PC-3 (cell line): ENCODE results near the gene TNFSF13. TPM values are rescaled to one million over a fixed set of nuclear protein-coding genes. Genes with fewer than 3 reads are reported as not detected.

ENCODE experiments used
- ATAC-seq: fragments of 200-7000 bp; cut with Tn5 transposase; 2 replicates; pipeline ENCODE4 v1.9.1; 2020; ENCODE audit warnings: mild to moderate bottlenecking, moderate library complexity
- BruUV-seq: library from RNA; stranded (reverse); fragments of 400-500 nt; replicated peaks from 2 replicates; lab custom pipeline; 2021; lab: Mats Ljungman, UMichigan
- CTCF ChIA-PET: fragments of 300-600 bp; sonication (Branson Sonifier 250); formaldehyde crosslinking; loops from one replicate; lab custom pipeline; 2022; ENCODE audit warnings: antibody characterized with exemption; lab: Charles Lee
- POLR2A ChIA-PET: fragments of 300-600 bp; sonication (Branson Sonifier 250); formaldehyde crosslinking; loops from one replicate; lab custom pipeline; 2022; ENCODE audit warnings: antibody characterized with exemption; ENCODE audit not compliant: unreplicated experiment; lab: Charles Lee
- DNase-seq: peaks from one replicate; pipeline ENCODE4 v3.0.0-alpha.2; 2015
- H2AFZ ChIP-seq: fragments of 300-600 bp; sonication (generic); 2 replicates; pipeline ENCODE4 v1.6.0; 2016; ENCODE audit warnings: antibody characterized with exemption, low read length
- H3F3A ChIP-seq: fragments of 300-600 bp; sonication (generic); one replicate; pipeline ENCODE4 v1.6.0; 2017; ENCODE audit warnings: antibody characterized with exemption, low read length, control low read depth, mild to moderate bottlenecking; ENCODE audit not compliant: unreplicated experiment
- H3K27ac ChIP-seq: fragments of 300-600 bp; sonication (generic); 2 replicates; pipeline ENCODE4 v1.5.1; 2016; ENCODE audit warnings: mild to moderate bottlenecking, low read length
- H3K27me3 ChIP-seq: fragments of 300-600 bp; sonication (generic); 2 replicates; pipeline ENCODE4 v1.6.1; 2016; ENCODE audit warnings: low read length, mixed read lengths
- H3K36me3 ChIP-seq: fragments of 300-600 bp; sonication (generic); 2 replicates; pipeline ENCODE4 v1.6.1; 2016; ENCODE audit warnings: low read depth, mixed run types, low read length, mixed read lengths
- H3K4me1 ChIP-seq: fragments of 300-600 bp; sonication (generic); 2 replicates; pipeline ENCODE4 v1.5.1; 2016; ENCODE audit warnings: low read length; ENCODE audit not compliant: insufficient read depth
- H3K4me2 ChIP-seq: fragments of 300-600 bp; sonication (generic); 2 replicates; pipeline ENCODE4 v1.6.0; 2016; ENCODE audit warnings: low read length
- H3K4me3 ChIP-seq: fragments of 300-600 bp; sonication (generic); 2 replicates; pipeline ENCODE4 v1.5.1; 2016; ENCODE audit warnings: mild to moderate bottlenecking, low read length, mixed read lengths
- H3K79me2 ChIP-seq: fragments of 300-600 bp; sonication (generic); 2 replicates; pipeline ENCODE4 v1.6.1; 2017; ENCODE audit warnings: low read length, mixed read lengths
- H3K9ac ChIP-seq: fragments of 300-600 bp; sonication (generic); 2 replicates; pipeline ENCODE4 v1.6.0; 2016; ENCODE audit warnings: mild to moderate bottlenecking, low read length
- H3K9me2 ChIP-seq: fragments of 300-600 bp; sonication (generic); replicated peaks from 2 replicates; pipeline ENCODE4 v1.6.1; 2016; ENCODE audit warnings: mixed run types, low read length, mixed read lengths
- H3K9me3 ChIP-seq: fragments of 300-600 bp; sonication (generic); 2 replicates; pipeline ENCODE4 v1.6.1; 2016; ENCODE audit warnings: low read length, mixed read lengths
- H4K20me1 ChIP-seq: fragments of 300-600 bp; sonication (generic); 2 replicates; pipeline ENCODE4 v1.6.1; 2016; ENCODE audit warnings: low read length, mixed read lengths
- EZH2 ChIP-seq: fragments of 300-600 bp; sonication (generic); IDR thresholded peaks from one replicate; pipeline ENCODE4 v1.6.1; 2017; ENCODE audit warnings: antibody characterized with exemption, mild to moderate bottlenecking, low read length; ENCODE audit not compliant: unreplicated experiment
- EZH2phosphoT487 ChIP-seq: fragments of 300-600 bp; sonication (generic); IDR thresholded peaks from 2 replicates; pipeline ENCODE4 v1.6.1; 2018; ENCODE audit warnings: mild to moderate bottlenecking, antibody characterized with exemption, low read length, borderline replicate concordance
- intact Hi-C: fragments of 100-400 bp; cut with micrococcal nuclease; formaldehyde crosslinking; loops from 2 replicates; pipeline ENCODE4 v1.9.0; 2023
- total RNA-seq: library from RNA; depleted of rRNA; stranded (reverse); fragments of >200 nt; gene quantifications from 2 replicates; pipeline ENCODE4 v1.2.3, GENCODE V29; 2014
- TF ChIP-seq, protein P1 (sequence below): fragments of 300-600 bp; sonication (generic); conservative IDR thresholded peaks from 2 replicates; pipeline ENCODE4 v1.5.1; 2017; ENCODE audit warnings: antibody characterized with exemption, low read depth, mild to moderate bottlenecking, low read length

TNFSF13 gene
- total RNA-seq, 1 experiment from 2014 or later, result 3.6 TPM

DNA sequence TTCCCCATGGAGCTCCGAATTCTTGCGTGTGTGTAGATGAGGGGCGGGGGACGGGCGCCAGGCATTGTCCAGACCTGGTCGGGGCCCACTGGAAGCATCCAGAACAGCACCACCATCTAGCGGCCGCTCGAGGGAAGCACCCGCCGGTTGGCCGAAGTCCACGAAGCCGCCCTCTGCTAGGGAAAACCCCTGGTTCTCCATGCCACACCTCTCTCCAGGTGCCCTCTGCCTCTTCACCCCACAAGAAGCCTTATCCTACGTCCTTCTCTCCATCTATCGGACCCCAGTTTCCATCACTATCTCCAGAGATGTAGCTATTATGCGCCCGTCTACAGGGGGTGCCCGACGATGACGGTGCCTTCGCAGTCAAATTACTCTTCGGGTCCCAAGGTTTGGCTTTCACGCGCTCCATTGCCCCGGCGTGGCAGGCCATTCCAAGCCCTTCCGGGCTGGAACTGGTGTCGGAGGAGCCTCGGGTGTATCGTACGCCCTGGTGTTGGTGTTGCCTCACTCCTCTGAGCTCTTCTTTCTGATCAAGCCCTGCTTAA, 2.6 kb downstream of the TNFSF13 start:
- DNase-seq, result peak; percentile 84
- BruUV-seq, result TSS peak; percentile 76
- H3K9me2 ChIP-seq, result no peaks in the 10 kb centered on the region
- H3K9ac ChIP-seq, result peak overlapping the region; percentile 98
- POLR2A ChIA-PET, result interaction anchor here (0.5 to 0.6 kb wide), 2 partner anchors 21 to 126 kb away, joined by 3 read pairs; partner anchors contain the start of gene TMEM102
- H3K4me1 ChIP-seq, result peaks cover 37% of the 10 kb centered on the region
- TF ChIP-seq EZH2phosphoT487, result no peak
- no peak for TF ChIP-seq EZH2
- TF ChIP-seq, protein P1, sequence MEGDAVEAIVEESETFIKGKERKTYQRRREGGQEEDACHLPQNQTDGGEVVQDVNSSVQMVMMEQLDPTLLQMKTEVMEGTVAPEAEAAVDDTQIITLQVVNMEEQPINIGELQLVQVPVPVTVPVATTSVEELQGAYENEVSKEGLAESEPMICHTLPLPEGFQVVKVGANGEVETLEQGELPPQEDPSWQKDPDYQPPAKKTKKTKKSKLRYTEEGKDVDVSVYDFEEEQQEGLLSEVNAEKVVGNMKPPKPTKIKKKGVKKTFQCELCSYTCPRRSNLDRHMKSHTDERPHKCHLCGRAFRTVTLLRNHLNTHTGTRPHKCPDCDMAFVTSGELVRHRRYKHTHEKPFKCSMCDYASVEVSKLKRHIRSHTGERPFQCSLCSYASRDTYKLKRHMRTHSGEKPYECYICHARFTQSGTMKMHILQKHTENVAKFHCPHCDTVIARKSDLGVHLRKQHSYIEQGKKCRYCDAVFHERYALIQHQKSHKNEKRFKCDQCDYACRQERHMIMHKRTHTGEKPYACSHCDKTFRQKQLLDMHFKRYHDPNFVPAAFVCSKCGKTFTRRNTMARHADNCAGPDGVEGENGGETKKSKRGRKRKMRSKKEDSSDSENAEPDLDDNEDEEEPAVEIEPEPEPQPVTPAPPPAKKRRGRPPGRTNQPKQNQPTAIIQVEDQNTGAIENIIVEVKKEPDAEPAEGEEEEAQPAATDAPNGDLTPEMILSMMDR, result peak; percentile 64
- CTCF ChIA-PET, result interaction anchor here (1.0 to 1.6 kb wide), 6 partner anchors 30 to 127 kb away, joined by 3 to 8 read pairs (median 6); partner anchors contain the start of genes TMEM102, TP53 and WRAP53
- H3K4me2 ChIP-seq, result peak overlapping the region; percentile 100
- H3K79me2 ChIP-seq, result peaks cover 42% of the 10 kb centered on the region
- peak overlapping the region; percentile 75 for H2AFZ ChIP-seq
- H3K27ac ChIP-seq, result peak overlapping the region; percentile 73
- H3K4me3 ChIP-seq, result peak overlapping the region; percentile 95
- peaks cover 14% of the 10 kb centered on the region; the same call in 1 of the 2 replicates for H3K36me3 ChIP-seq
- no peaks in the 10 kb centered on the region for H3F3A ChIP-seq
- no peaks in the 10 kb centered on the region for H3K9me3 ChIP-seq
- no peaks in the 10 kb centered on the region for H4K20me1 ChIP-seq
- no peaks in the 10 kb centered on the region for H3K27me3 ChIP-seq
- peak; percentile 64 for ATAC-seq
- intact Hi-C loops, result loop anchor here (1.0 kb wide), 1 partner anchor 47 kb away; no protein-coding TSS in a partner anchor

DNA sequence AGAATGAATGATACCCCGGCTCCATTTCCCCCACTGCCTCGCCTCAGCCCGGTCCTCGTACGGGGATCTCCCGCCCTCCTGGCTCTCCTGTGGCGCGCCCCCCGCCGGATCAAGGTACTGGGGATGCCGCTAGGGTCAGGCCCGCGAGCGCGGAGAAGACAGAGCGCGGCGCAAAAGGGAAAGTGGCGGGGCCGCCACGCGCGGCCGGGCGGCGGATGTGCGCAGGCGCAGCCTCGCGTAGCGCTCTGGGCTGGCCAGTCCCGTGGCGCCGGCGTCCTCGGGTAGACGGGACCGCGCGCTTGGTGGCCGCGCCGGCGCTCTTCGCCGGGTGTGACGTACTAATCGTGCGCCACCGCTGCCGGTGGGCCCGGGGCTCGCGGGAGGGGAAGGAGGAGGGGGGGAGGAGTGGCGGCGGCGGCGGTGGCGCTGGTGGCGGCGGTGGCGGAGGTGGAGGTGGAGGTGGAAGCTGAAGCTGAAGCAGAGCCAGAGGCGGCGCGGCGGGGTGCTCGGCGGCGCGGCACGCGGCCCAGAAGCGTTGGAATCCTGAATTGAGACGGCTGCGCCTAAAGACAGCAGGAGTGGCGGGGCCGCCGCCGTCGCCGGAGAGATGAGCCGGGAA, 3.1 kb downstream of the TNFSF13 start, which contains the start of gene SENP3:
TSS of gene SENP3 (plus strand) at position 331 of the 619 bp plus-strand sequence. CDS start 1,158 bp downstream, outside the sequence.
- no TSS peak for BruUV-seq
- ATAC-seq (peak; percentile 69), DNase-seq (peak; percentile 83)
- POLR2A ChIA-PET, result interaction anchor here (0.5 to 0.7 kb wide), 3 partner anchors 124 to 157 kb away, joined by 3 read pairs; partner anchors contain the start of gene TMEM102
- intact Hi-C loops, result loop anchor here (1.0 kb wide), 1 partner anchor 47 kb away; no protein-coding TSS in a partner anchor
- Histone ChIP-seq H3K36me3 (peaks cover 14% of the 10 kb centered on the region; the same call in 1 of the 2 replicates), H3K4me1 (peaks cover 37% of the 10 kb centered on the region), H3K9me2 (no peaks in the 10 kb centered on the region), H3K9ac (peak within 1 kb of the TSS; percentile 98), H3K27ac (peak within 1 kb of the TSS; percentile 73), H3K27me3 (no peaks in the 10 kb centered on the region), H4K20me1 (no peaks in the 10 kb centered on the region), H3K79me2 (peaks cover 42% of the 10 kb centered on the region), H3K4me3 (peak within 1 kb of the TSS; percentile 95), H3K4me2 (peak within 1 kb of the TSS; percentile 100), H3K9me3 (no peaks in the 10 kb centered on the region), H3F3A (no peaks in the 10 kb centered on the region), H2AFZ (peak within 1 kb of the TSS; percentile 75)
- TF ChIP-seq, protein P1, result no peak
- no peak for TF ChIP-seq EZH2phosphoT487
- TF ChIP-seq EZH2, result no peak
- CTCF ChIA-PET, result interaction anchor here (1.6 kb wide), 1 partner anchor 49 kb away, joined by 4 read pairs; no protein-coding TSS in a partner anchor
